NCI-H2107 treated with DMSO at 0.1 percent for 48 hours (cell line): Measurements from ENCODE around the gene STK32B.
"Not testable (repeated sequence)": the region's sequence is repeated elsewhere in the genome, so short reads cannot be mapped to it uniquely, and the experiment has no call there.

Experiments
- DNase-seq: peaks from one replicate; lab custom pipeline; 2025; ENCODE audit not compliant: unreplicated experiment; lab: John Stamatoyannopoulos, UW

The STK32B gene

GRCh38 chr4:5424211-5424610, 372.9 kb downstream of the STK32B start:
- DNase-seq = no peak

- DNase-seq = no peak
Measured at GRCh38 chr4:5424901-5425300, 373.6 kb downstream of the STK32B start.

GRCh38 chr4:5429747-5430146, 378.5 kb downstream of the STK32B start:
- DNase-seq = no peak

GRCh38 chr4:5433196-5433595, 381.9 kb downstream of the STK32B start:
- DNase-seq = no peak

GRCh38 chr4:5435201-5435600, 383.9 kb downstream of the STK32B start:
- no peak for DNase-seq

- no peak for DNase-seq
Measured at GRCh38 chr4:5435823-5436222, 384.5 kb downstream of the STK32B start.

GRCh38 chr4:5443976-5444802, 392.9 kb downstream of the STK32B start:
- DNase-seq = not testable (repeated sequence)

- DNase-seq = no peak
Measured at GRCh38 chr4:5444918-5445517, 393.7 kb downstream of the STK32B start.

- no peak for DNase-seq
Measured at GRCh38 chr4:5446595-5447226, 395.4 kb downstream of the STK32B start.

GRCh38 chr4:5447755-5448154, 396.5 kb downstream of the STK32B start:
- DNase-seq = no peak

- DNase-seq = no peak
Measured at GRCh38 chr4:5448221-5448620, 396.9 kb downstream of the STK32B start.

- no peak for DNase-seq
Measured at GRCh38 chr4:5451243-5451642, 400.0 kb downstream of the STK32B start.

- DNase-seq = no peak
Measured at GRCh38 chr4:5452156-5452555, 400.9 kb downstream of the STK32B start.

GRCh38 chr4:5455003-5455585, 403.8 kb downstream of the STK32B start:
- no peak for DNase-seq

- DNase-seq = no peak
Measured at GRCh38 chr4:5456296-5456845, 405.1 kb downstream of the STK32B start.

- no peak for DNase-seq
Measured at GRCh38 chr4:5458676-5459075, 407.4 kb downstream of the STK32B start.

- DNase-seq = no peak
Measured at GRCh38 chr4:5459236-5459635, 408.0 kb downstream of the STK32B start.

GRCh38 chr4:5460106-5460801, 409.0 kb downstream of the STK32B start:
- no peak for DNase-seq

- no peak for DNase-seq
Measured at GRCh38 chr4:5461477-5461876, 410.2 kb downstream of the STK32B start.

GRCh38 chr4:5462254-5462835, 411.1 kb downstream of the STK32B start:
- no peak for DNase-seq

GRCh38 chr4:5462896-5463295, 411.6 kb downstream of the STK32B start:
- DNase-seq = no peak
